CD4-positive, alpha-beta T cell treated with Interleukin-6 at 100 ng/mL for 8 hours (primary cell): ENCODE data around the gene ZSCAN21.
A peak's percentile ranks its signal among the peaks of the same experiment; 100 is the strongest.

Experiments used
- DNase-seq: peaks from one replicate; pipeline ENCODE4 v3.0.0-alpha.2; 2020; ENCODE audit warnings: mixed read lengths, low spot score

ZSCAN21 gene

GRCh38 chr7:100075418-100075817 is 25.8 kb downstream of the ZSCAN21 start:
- DNase-seq, result no peak

GRCh38 chr7:100077205-100077604 is 27.6 kb downstream of the ZSCAN21 start:
- no peak for DNase-seq

DNA sequence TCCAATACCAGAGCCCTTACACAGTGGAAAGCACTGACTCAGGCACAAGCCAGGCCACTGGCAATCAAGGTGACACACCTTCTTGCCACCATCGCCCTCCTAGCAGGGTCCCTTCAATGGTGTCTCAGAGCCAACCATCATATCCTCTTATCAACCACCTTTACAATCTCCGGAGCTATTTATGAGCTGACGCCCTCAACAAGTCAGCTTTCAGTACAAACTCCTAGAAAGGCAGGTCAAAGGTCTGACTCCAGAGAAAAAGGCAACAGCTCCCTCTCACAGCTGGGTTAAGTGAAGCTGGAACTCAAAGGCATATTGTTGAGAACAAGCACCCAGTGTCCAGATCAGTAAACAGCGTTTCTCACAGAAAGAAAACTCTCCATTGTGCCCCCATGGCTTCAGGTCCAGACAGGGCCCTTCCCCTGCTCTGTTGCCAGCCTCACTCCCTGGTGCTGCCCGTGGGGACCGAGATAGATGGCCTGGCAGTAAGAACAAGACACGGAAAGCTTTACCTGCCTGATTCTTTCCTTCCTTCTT is 29.5 kb downstream of the ZSCAN21 start:
- no peak for DNase-seq

GRCh38 chr7:100080907-100081534 is 31.4 kb downstream of the ZSCAN21 start:
- no peak for DNase-seq

DNA sequence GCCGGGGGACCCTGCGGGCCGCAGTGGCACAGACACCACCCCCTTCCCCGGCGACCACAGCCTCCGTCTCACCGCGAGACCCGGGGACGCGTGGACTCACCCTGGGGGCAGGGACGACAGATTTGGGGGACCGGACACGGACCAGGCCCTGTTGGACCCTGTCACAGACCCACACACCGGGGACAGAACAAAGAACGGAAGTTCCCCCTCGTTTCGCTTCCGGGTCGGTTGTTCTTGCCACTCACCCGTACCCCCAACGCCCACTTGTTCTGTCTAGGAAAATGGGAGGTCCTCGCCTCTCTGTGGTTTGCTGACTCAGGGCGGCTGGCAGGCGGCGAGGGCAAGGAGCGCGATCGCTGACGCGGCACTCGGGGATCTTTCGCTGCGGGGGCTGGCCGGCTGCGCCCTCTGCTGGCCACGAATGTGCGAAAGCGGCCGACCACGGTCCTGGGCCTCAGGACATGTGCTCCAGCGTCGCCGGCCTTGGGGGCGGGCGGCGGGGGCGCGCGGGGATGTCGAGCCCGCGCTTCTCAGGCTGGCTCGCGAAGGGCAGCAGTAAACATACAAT is 32.0 kb downstream of the ZSCAN21 start, which contains the start of gene ZNF3:
Gene ZNF3 (minus strand): TSS at position 189 of the 568 bp plus-strand sequence. CDS start 4,366 bp downstream, outside the sequence.
- DNase-seq, result peak; percentile 98

GRCh38 chr7:100082978-100083377 is 33.4 kb downstream of the ZSCAN21 start:
- DNase-seq, result no peak

DNA sequence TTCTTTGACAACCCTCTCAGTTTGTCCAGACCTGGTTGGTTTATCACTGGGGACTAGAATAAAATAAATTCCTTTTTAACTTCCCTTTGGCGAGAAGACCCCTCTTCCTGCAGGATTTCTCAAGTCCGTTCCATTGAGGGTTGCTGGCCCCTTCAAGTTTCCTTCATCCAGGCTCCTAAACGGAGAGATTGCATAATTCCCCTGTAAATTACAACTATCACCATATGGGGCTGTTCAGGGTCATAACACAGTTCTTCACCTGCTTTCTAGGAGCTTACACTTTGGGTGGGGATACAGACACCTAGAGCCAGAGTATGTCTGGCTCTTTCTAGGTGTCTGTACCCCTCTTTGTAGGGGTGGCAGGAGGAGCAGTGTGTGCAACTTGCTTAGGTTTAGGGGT is 35.9 kb downstream of the ZSCAN21 start:
- no peak for DNase-seq

GRCh38 chr7:100087055-100087750 is 37.6 kb downstream of the ZSCAN21 start:
- DNase-seq, result no peak

DNA sequence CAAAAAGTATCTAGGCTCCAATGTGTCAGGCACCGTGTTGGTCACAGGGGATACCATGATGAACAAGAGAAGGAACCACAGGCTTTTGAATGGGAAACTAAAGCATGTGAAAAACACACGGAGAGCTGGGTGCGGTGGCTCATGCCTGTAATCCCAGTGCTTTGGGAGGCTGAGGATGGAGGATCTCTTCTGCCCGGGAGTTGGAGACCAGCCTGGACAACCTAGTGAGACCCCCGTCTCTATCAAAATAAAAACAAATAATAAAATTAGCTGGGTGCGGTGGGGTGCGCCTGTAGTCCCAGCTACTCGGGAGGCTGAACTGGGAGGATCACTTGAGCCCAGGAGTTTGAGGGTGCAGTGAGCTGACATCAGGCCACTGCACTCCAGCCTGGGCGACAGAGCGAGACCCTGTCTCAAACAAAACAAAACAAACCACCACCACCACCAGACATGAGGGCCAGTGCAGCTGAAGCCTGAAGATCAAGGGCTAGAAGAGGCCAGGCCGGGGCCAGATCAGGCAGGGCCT is 38.6 kb downstream of the ZSCAN21 start:
- DNase-seq, result no peak

- peak; percentile 80 for DNase-seq
These were observed 39.3 kb downstream of the ZSCAN21 start, which contains the start of gene COPS6 for GRCh38 chr7:100088621-100089457. Gene COPS6 (plus strand): TSS chr7:100088969. CDS start chr7:100088991, 22 bp downstream.

- no peak for DNase-seq
These were observed 40.1 kb downstream of the ZSCAN21 start for GRCh38 chr7:100089458-100090196.

- no peak for DNase-seq
These were observed 41.2 kb downstream of the ZSCAN21 start for GRCh38 chr7:100090527-100091410.

DNA sequence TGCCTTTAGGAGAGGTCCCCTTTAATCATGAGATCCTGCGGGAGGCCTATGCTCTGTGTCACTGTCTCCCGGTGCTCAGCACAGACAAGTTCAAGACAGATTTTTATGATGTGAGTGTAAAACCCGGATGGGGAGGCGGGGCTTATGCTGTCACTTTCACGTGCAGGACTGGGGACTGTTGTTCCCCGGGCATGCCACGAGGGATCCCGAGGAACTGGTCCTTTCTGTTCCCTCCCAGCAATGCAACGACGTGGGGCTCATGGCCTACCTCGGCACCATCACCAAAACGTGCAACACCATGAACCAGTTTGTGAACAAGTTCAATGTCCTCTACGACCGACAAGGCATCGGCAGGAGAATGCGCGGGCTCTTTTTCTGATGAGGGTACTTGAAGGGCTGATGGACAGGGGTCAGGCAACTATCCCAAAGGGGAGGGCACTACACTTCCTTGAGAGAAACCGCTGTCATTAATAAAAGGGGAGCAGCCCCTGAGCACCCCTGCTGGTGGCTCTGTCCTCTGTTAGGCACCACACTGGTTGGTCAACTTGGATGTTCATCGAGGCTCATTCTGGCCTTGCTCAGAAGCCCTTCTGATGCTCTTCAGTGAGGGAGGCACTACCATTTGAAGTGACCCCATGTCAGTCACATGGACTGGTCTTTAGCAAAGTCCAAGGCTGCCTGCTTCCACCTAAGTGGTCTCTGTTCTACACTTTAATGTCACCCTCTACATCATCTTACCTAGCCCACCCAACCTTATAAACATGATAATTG is 42.0 kb downstream of the ZSCAN21 start:
- DNase-seq, result no peak

DNA sequence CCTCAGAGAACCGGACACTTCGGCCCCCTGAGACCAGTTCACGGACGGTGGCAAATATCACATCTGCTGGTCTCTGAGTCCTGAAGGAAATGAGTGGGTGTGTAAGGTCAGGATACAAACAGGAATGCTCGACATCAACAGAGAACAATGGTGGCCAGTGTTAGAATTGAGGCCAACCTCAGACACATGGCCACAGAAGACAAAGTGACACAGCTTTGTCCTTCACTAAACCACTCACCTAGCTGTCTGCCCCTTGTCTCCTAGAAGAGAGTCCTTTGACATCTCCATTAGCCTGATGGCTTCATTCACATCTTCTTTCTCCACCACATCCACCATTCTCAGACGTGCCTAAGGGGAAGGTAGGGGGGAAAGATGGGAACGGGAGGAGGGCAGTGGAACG is 43.5 kb downstream of the ZSCAN21 start:
- no peak for DNase-seq

- no peak for DNase-seq
These were observed 43.9 kb downstream of the ZSCAN21 start for GRCh38 chr7:100093498-100093897.

DNA sequence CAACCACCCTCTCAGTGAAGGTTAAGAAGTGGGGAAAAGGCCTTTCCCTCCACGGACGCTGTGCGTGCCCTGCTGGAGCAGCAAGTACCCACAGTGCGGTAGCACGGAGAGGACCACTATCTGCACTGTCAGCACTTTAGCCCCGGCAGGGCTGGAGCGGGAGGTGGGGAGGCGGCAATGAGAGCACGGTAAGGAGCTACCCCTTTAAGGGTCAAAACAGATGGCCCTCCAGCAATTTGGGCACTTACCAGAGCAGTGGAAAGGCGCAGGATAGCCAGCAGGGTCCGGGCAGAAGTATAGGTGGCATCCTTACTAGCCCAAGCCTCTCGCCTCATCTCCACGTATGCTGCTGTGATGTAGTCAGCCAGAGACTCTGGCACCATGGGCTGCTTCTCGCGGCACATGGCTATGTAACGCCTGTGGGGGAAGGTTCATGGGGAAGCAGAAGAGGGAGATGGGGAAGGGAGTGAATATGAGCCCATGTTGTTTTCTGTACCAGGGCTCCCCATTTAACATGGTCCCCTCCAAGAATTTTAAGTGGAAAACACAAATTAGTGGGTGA is 44.4 kb downstream of the ZSCAN21 start:
- no peak for DNase-seq

GRCh38 chr7:100095289-100095688 is 45.7 kb downstream of the ZSCAN21 start:
- DNase-seq, result no peak

DNA sequence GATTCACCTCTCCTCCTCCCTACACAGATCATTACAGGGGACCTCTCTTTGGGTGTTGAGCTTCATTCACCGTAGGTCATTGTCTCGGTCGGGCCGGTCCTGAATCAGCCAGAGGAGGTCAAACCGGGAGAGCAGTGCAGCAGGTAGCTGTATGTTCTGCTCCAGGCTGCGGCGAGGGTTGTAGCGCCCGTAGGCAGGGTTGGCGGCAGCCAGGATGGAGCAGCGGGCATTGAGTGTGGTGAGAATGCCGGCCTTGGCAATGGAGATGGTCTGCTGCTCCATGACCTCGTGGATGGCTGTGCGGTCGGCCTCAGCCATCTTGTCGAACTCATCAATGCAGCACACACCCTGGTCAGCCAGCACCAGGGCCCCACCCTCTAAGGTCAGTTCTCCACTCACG is 46.1 kb downstream of the ZSCAN21 start:
- DNase-seq, result no peak

GRCh38 chr7:100098913-100099312 is 49.3 kb downstream of the ZSCAN21 start:
- DNase-seq, result no peak
